Activated T-cell treated with anti-CD3 and anti-CD28 coated beads, Interleukin-2, amount 50 U/mL, for 72 hours (primary cell): ENCODE measurements around the gene SOX30. TPM values are rescaled to one million over a fixed set of nuclear protein-coding genes. Genes with fewer than 3 reads are reported as not detected.

Experiments used
- ATAC-seq, 2 donors: fragments of 150-1000 bp; cut with Tn5 transposase; replicated peaks in 1 of 2; 2 replicates each; pipeline ENCODE4 v1.10.0; 2021; ENCODE audit warnings: moderate library complexity in 2 of 2, mild to moderate bottlenecking in 1 of 2
- DNase-seq, 2 donors: peaks; one replicate each; pipeline ENCODE4 v3.0.0; 2021 to 2022; ENCODE audit warnings: mixed read lengths in 1 of 2
- H3K27ac Mint-ChIP-seq: one replicate; pipeline ENCODE4 v1.8.0; 2022; ENCODE audit warnings: mild to moderate bottlenecking, moderate library complexity, mixed read lengths
- H3K27me3 Mint-ChIP-seq: one replicate; pipeline ENCODE4 v1.8.0; 2022; ENCODE audit warnings: low read depth, mixed read lengths
- H3K36me3 Mint-ChIP-seq, 2 donors: one replicate each; pipeline ENCODE4 v1.8.0; 2022; ENCODE audit warnings: mixed read lengths in 2 of 2, mild to moderate bottlenecking in 1 of 2; ENCODE audit not compliant: insufficient read depth in 2 of 2
- H3K4me1 Mint-ChIP-seq: one replicate; pipeline ENCODE4 v1.8.0; 2022; ENCODE audit warnings: low read depth, mixed read lengths
- H3K4me3 Mint-ChIP-seq, 2 donors: one replicate each; pipeline ENCODE4 v1.8.0; 2022; ENCODE audit warnings: mild to moderate bottlenecking in 2 of 2, mixed read lengths in 2 of 2, moderate library complexity in 2 of 2
- H3K9me3 Mint-ChIP-seq, 2 donors: one replicate each; pipeline ENCODE4 v1.8.0; 2022; ENCODE audit warnings: mixed read lengths in 2 of 2
- total RNA-seq, 2 donors: library from RNA; stranded (reverse); gene quantifications; one replicate each; pipeline ENCODE4 v1.2.3, GENCODE V29; 2022

Gene SOX30
- total RNA-seq, 2 donors from 2014 or later: 0.34 to 2.0 TPM

- peaks cover 7% of the 10 kb centered on the region for H3K27me3 Mint-ChIP-seq
- H3K9me3 Mint-ChIP-seq: peaks cover 5% of the 10 kb centered on the region in 2 donors
- H3K36me3 Mint-ChIP-seq: peaks cover 6 to 10% of the 10 kb centered on the region in 2 donors
- ATAC-seq (no peak), DNase-seq (no peak)
- H3K4me3 Mint-ChIP-seq: peak overlapping the region; percentile 57 to 71
- H3K4me1 Mint-ChIP-seq: peaks cover 84% of the 10 kb centered on the region
- H3K27ac Mint-ChIP-seq: peak overlapping the region; percentile 68
Observed at GRCh38 chr5:157594675-157595459, 57.4 kb downstream of the SOX30 start.

- DNase-seq (peak in 1 of 2 donors; percentile 33), ATAC-seq (peak; percentile 59 to 64)
- peaks cover 7% of the 10 kb centered on the region for H3K27me3 Mint-ChIP-seq
- H3K27ac Mint-ChIP-seq: peak overlapping the region; percentile 68
- peaks cover 78% of the 10 kb centered on the region for H3K4me1 Mint-ChIP-seq
- peaks cover 5% of the 10 kb centered on the region in 2 donors for H3K9me3 Mint-ChIP-seq
- H3K4me3 Mint-ChIP-seq: peak overlapping the region; percentile 57 to 71
- H3K36me3 Mint-ChIP-seq: peaks cover 6 to 10% of the 10 kb centered on the region in 2 donors
Observed at GRCh38 chr5:157594257-157594656, 58.0 kb downstream of the SOX30 start.

- Mint-ChIP-seq H3K4me3 (peak overlapping the region; percentile 15 to 46), H3K36me3 (peaks cover 6 to 10% of the 10 kb centered on the region in 2 donors), H3K27ac (peak overlapping the region; percentile 72), H3K9me3 (peaks cover 5% of the 10 kb centered on the region in 2 donors), H3K4me1 (peaks cover 67% of the 10 kb centered on the region), H3K27me3 (peaks cover 7% of the 10 kb centered on the region)
- DNase-seq (no peak), ATAC-seq (no peak)
Observed at GRCh38 chr5:157593052-157593757, 59.0 kb downstream of the SOX30 start.

- ATAC-seq: no peak
- peaks cover 61% of the 10 kb centered on the region for H3K4me1 Mint-ChIP-seq
- peaks cover 7% of the 10 kb centered on the region for H3K27me3 Mint-ChIP-seq
- peak overlapping the region; percentile 15 to 45 for H3K4me3 Mint-ChIP-seq
- DNase-seq: no peak
- peak overlapping the region; percentile 72 for H3K27ac Mint-ChIP-seq
- H3K9me3 Mint-ChIP-seq: peaks cover 5% of the 10 kb centered on the region in 2 donors
- peaks cover 6 to 10% of the 10 kb centered on the region in 2 donors for H3K36me3 Mint-ChIP-seq
Observed at GRCh38 chr5:157592594-157592993, 59.6 kb downstream of the SOX30 start.

- DNase-seq (no peak), ATAC-seq (no peak)
- Mint-ChIP-seq H3K9me3 (peaks cover 3 to 5% of the 10 kb centered on the region in 2 donors), H3K4me3 (no peak overlapping the region), H3K36me3 (peaks cover 6 to 7% of the 10 kb centered on the region in 2 donors), H3K4me1 (peaks cover 40% of the 10 kb centered on the region), H3K27ac (peak overlapping the region; percentile 18), H3K27me3 (peaks cover 7% of the 10 kb centered on the region)
Observed at GRCh38 chr5:157590478-157590877, 61.8 kb downstream of the SOX30 start.

- ATAC-seq (no peak), DNase-seq (no peak)
- Mint-ChIP-seq H3K4me1 (peaks cover 31% of the 10 kb centered on the region), H3K36me3 (peaks cover 0 to 2% of the 10 kb centered on the region in 2 donors), H3K27ac (no peak overlapping the region), H3K27me3 (no peaks in the 10 kb centered on the region), H3K4me3 (no peak overlapping the region), H3K9me3 (peaks cover 4% of the 10 kb centered on the region in 2 donors)
Observed at GRCh38 chr5:157584628-157585027, 67.6 kb downstream of the SOX30 start.

- Mint-ChIP-seq H3K9me3 (peaks cover 4% of the 10 kb centered on the region in 2 donors), H3K36me3 (peaks cover 0 to 2% of the 10 kb centered on the region in 2 donors), H3K4me3 (peak overlapping the region; percentile 20 to 35), H3K4me1 (peaks cover 47% of the 10 kb centered on the region), H3K27me3 (no peaks in the 10 kb centered on the region), H3K27ac (peak overlapping the region; percentile 74)
- ATAC-seq (peak; percentile 96), DNase-seq (peak in 1 of 2 donors; percentile 36)
Observed at GRCh38 chr5:157582731-157583620, 69.3 kb downstream of the SOX30 start.

- Mint-ChIP-seq H3K4me1 (peaks cover 47% of the 10 kb centered on the region), H3K27ac (peak overlapping the region; percentile 82), H3K27me3 (peaks cover 4% of the 10 kb centered on the region), H3K9me3 (peaks cover 4% of the 10 kb centered on the region in 2 donors), H3K36me3 (peaks cover 0 to 2% of the 10 kb centered on the region in 2 donors), H3K4me3 (peak overlapping the region in 1 of 2 donors; percentile 46)
- ATAC-seq (no peak), DNase-seq (no peak)
Observed at GRCh38 chr5:157581901-157582300, 70.3 kb downstream of the SOX30 start.

GRCh38 chr5:157578079-157578780 lies 74.0 kb downstream of the SOX30 start:
- Mint-ChIP-seq H3K9me3 (no peaks in the 10 kb centered on the region), H3K36me3 (peaks cover 5 to 8% of the 10 kb centered on the region in 2 donors), H3K4me1 (peaks cover 48% of the 10 kb centered on the region), H3K27me3 (peaks cover 11% of the 10 kb centered on the region), H3K27ac (no peak overlapping the region), H3K4me3 (no peak overlapping the region)
- DNase-seq: no peak
- no peak for ATAC-seq

GRCh38 chr5:157576678-157577077 lies 75.6 kb downstream of the SOX30 start:
- H3K27me3 Mint-ChIP-seq: peaks cover 11% of the 10 kb centered on the region
- peaks cover 5 to 8% of the 10 kb centered on the region in 2 donors for H3K36me3 Mint-ChIP-seq
- peaks cover 39% of the 10 kb centered on the region for H3K4me1 Mint-ChIP-seq
- H3K4me3 Mint-ChIP-seq: peak overlapping the region in 1 of 2 donors; percentile 70
- ATAC-seq (no peak), DNase-seq (no peak)
- no peak overlapping the region for H3K27ac Mint-ChIP-seq
- no peaks in the 10 kb centered on the region for H3K9me3 Mint-ChIP-seq
